HG03060 (cell line): ENCODE results near the gene CCDC8.
"Not testable (repeated sequence)": the region's sequence is repeated elsewhere in the genome, so short reads cannot be mapped to it uniquely, and the experiment has no call there.

ENCODE experiments used
- ATAC-seq: cut with Tn5 transposase; IDR thresholded peaks from one replicate; pipeline ENCODE4 v1.9.1; 2021; ENCODE audit warnings: low read depth, moderate number of reproducible peaks; ENCODE audit not compliant: unreplicated experiment

CCDC8 gene

GRCh38 chr19:46383846-46384245 is 29.5 kb downstream of the CCDC8 start:
- no peak for ATAC-seq

- ATAC-seq, result no peak
These were observed 30.1 kb downstream of the CCDC8 start for GRCh38 chr19:46383171-46383815.

DNA sequence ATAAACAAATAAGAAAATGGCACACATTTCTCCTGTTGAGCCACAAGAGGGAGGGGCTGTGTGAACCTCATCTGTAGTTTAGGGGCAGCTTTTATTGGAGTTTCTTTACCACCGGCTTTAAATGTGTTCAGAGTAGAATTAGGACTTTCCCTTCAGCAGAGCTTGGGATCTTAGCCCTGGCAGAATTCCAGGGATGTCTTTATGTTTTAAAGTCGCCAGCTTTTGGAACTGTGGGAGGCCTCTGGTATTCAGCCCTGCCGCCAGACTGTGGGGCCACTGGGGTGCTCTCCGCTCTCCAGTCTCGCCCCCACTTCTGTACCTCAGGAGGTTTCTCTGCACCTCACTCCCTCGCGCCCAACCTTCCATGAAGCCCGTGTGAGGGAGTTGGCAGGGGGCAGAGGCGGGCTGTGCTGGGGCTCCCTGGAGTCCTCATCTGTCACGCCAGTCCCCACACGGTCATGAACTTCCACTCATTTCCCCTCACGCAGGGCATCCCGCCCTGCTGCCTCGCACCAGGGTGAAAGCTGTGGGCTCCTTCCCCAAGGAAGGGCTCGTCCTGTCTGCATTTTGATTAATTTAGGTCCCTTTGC is 31.5 kb downstream of the CCDC8 start:
- no peak for ATAC-seq

GRCh38 chr19:46381346-46381745 is 32.0 kb downstream of the CCDC8 start:
- ATAC-seq, result no peak

DNA sequence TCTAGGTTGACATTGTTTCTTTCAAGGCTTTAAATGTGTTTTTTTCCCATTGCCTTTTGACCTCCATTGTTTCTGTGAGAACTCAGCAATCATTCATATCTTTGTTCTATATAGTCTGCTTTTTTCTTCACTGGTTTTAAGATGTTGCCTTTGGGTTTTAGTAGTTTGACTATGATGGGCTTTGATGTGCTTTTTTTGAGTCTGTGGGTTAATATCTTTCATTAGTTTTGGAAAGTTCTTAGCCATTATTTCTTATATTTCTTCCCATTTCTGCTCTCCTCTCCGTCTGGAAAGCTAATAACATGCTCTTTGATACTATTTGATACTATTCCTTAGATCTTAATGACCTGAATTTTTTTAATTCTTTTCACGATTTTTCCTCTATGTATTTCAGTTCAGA is 32.7 kb downstream of the CCDC8 start:
- no peak for ATAC-seq

DNA sequence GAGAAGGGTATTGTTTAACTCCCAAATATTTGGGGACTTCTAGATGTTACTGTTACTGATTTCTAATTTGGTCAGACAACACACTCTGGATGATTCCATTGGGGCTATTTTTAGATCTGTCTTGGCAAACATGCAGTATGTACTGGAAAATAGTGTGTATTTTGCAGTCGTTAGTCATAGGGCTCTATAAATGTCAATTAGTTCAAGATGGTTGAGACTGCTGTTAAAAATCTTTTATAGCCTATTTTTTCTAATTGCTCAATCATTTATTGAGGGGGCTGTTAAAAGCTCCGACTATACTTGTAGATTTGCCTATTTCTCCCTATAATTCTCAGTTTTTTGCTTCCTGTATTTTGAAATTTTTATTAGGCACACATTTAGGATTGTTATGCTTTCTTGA is 35.1 kb downstream of the CCDC8 start:
- ATAC-seq, result no peak

GRCh38 chr19:46376241-46377153 is 36.9 kb downstream of the CCDC8 start:
- ATAC-seq, result no peak

GRCh38 chr19:46375476-46376067 is 37.8 kb downstream of the CCDC8 start:
- not testable (repeated sequence) for ATAC-seq

DNA sequence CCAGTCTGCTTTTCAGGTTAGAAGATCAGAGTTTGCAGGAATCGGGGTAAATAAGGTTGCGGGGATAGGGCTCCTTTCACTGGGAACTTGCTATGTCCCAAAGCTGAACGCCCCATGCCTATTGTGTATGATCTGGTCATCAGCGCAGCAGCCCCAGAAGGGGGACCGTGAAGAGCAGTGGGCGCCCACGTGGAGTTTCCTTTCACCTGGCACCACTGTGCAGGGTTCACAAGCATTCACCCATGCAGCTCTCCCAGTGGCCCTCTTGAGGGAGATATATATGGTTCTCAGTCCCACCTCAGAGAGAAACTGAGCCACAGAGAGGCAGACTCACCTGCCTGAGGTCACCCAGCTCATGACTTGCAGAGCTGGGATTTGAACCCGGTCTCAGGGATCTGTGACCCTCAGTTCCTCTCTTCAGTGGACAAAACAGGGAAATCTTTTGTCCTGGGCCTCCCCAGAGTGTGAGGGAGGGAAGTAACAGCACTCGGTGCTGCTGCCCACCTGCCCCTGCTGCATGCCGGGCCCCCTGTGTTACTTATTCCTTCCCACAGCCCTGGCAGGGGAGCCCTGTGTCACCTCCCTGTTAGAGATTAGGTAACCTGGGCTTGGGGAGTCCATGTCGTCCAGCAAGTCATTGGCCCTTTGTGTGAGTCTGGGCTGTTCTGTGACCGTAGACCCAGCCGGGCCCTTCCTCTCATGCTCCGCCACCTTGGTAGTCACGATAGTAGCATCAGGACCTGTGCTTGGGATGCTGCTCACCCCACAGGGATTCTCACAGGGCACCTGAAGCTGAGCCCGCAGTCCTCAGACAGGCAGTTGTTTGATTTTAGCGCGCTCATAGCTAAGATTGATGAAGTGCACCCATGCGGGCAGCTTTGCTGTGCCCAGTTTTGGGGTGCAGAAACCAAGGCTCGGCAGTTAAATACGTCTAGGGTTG is 38.6 kb downstream of the CCDC8 start:
- ATAC-seq, result no peak

DNA sequence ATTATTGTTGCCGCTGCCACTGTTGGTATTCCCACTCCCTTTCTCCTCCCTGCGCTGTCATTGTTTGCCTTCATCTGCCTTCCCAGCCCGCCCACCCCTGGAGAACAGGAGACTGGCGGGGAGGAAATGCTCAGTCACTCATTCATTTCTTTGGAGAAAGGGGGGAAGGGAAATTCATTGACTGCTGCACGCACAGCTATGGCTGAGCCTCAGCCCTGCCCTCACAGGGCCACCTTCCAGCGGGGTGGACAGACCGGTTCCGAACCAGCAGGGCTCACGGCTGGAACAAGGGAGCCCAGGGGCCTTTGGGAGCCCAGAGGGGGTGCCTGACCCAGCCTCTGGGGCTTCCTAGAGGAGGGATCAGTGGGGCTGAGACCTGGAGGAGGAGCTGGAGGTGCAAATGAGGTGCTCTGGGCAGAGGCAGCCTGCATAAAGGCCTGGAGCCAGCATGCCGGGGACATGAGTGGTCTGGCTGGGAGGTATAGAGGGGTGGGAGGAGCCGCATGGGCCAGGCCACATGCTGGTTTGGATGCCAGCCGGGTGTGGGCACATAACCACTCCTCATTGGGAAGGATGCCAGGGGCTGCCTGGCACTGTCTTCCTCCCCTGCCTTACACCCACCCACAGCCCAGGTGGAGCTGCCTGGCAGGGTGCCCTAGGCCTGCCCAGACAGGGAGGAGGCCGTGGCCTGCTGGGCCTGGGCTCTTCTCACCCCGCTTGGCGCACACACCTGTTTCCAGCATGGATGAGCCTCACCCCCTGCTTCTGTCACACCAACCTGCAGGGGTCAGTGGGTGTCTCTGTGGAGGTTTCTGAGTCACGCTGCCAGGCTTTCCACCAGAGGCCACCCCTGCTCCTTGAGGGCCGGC is 39.6 kb downstream of the CCDC8 start:
- no peak for ATAC-seq

GRCh38 chr19:46372901-46373490 is 40.4 kb downstream of the CCDC8 start:
- no peak for ATAC-seq

GRCh38 chr19:46371371-46371901 is 41.9 kb downstream of the CCDC8 start:
- no peak for ATAC-seq

DNA sequence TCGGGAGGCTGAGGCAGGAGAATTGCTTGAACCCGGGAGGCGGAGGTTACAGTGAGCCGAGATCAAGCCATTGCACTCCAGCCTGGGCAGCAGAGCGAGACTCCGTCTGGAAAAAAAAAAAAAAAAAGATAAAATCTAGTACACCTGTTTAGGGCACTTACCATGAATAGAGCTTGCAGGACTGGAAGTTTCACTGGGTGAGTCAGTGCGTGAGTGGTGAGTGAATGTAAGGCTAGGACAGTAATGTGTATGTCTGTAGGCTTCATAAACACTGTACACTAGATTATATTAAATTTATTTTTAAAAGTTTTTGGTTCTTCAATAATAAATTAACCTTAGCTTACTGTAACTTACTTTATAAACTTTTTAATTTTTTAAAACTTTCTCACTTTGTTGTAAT is 43.5 kb downstream of the CCDC8 start:
- ATAC-seq, result no peak

DNA sequence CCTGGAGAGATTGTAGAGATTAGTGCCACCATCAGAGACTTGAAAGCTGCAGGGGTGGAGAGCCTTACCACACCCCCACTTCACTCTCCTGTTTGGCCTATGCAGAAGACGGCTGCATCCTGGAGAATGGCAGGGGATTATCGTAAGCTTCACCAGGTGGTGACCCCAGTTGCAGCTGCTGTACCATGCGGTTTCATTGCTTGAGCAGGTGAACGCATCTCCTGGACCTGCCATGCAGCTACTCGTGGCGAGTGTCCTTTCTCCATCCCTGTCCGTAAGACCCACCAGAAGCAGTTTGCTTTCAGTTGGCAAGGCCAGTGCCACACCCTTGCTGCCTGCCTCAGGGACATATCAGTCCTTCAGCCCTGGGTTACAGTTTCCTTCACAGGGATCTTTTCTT is 45.2 kb downstream of the CCDC8 start:
- ATAC-seq, result no peak

- no peak for ATAC-seq
These were observed 45.9 kb downstream of the CCDC8 start for GRCh38 chr19:46367426-46367825.

DNA sequence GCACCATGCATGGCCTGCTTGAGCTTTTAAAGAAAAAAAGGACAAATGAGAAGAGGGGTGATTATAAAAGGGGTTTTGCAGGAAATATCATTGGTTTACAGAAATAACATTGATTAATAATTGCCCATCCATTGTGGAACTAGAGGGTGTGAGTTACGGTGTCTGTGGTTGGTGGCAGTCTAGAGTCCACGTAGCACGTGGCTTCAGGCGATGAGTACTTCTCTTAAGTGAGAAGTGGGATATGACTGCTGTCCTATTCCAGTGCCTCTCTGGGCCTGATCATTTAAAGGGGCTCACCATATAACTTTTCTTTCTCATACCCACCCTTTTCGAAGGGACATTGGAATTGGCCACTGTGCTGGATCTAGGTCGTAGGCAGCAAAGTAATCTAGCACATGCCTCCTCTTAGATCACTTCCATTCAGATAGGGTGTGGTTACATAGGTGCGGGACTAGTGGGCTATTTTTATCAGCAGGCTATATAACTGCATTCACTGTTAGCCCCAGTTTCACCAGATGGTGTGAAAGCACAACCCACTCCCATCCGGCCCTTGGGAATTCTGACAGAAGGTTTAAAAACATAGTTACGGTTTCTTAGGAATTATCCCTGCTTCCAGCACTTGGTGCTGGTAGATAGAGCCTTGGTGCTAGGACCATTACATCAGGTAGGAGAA is 46.6 kb downstream of the CCDC8 start:
- ATAC-seq, result no peak

DNA sequence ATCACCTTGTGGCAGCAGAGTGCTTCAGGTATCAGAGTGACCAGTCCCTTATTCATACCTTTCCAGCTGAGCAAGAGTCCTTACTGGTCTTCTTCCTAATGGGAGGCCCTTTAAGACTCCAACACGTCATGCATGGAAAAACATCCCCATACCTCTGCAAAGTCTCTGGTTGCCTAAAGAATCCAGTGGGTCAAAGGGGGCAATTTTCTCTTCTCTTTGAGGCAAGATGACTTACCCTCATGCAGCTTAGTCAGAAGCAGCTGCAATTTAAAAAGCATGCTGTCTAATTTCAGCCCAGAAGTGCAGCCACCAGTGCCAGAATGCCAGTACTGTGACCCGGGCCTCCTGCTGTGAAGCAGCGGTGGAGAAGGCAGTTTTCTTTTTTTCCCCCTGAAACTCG is 47.8 kb downstream of the CCDC8 start:
- no peak for ATAC-seq

DNA sequence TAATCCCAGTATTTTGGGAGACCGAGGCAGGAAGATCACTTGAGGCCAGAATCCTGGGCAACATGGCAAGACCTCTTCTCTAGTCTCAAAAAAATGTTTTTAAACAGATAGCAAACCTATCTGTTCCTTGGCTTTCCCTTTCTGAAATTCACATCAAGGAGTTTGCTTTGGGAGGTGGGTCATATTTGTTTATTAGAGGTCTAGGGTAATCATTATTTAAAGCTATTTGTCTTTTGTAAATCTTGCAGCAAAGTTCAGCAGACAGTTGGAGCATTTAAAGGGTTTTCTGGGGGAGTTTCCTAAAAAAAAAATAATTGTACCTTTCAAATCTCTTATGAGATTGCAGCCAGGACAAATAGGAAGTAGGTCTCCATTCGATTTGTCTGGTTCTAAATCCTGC is 49.0 kb downstream of the CCDC8 start:
- ATAC-seq, result no peak
